GM18517 (cell line): ENCODE measurements around the gene CISTR.
"Not testable (repeated sequence)": the region's sequence is repeated elsewhere in the genome, so short reads cannot be mapped to it uniquely, and the experiment has no call there.

Experiments used
- ATAC-seq: cut with Tn5 transposase; IDR thresholded peaks from one replicate; pipeline ENCODE4 v1.9.1; 2021; ENCODE audit warnings: mild to moderate bottlenecking, moderate library complexity; ENCODE audit not compliant: unreplicated experiment

Gene CISTR

DNA sequence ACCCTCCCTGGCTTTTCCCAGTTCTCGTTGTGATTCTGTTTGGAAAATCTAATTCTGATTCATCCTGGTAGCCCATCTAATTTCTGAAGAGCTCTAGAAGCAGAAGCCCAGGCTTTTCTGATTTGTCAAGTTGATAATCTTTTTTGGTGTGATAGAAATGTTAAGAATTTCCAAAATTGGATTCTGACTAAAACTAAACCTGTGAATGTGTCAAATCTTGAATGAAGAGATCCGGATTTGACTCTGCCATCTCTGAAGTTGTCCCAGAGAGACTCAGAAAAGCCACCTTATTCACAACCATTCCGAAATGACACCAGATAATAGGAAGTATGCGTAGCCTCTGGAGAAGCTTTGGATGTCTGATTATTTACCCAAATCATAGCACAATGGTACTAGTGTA, 12.8 kb upstream of the CISTR start:
- ATAC-seq = no peak

DNA sequence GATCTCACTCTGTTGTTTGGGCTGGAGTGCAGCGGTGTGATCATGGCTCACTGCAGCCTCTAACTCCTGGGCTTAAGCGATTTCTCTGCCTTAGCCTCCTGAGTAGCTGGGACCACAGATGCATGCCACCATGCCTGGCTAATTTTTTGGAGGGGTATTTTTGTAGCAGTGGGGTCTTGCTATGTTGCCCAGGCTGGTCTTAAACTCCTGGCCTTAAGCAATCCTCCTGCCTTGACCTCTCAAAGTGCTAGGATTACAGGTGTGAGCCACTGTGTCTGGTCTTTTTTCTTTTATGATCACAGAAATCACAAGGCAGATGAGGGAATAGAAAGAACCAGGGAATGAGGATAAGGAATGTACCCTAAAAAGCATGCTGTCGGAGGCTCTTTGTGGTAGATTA, 11.0 kb upstream of the CISTR start:
- ATAC-seq = not testable (repeated sequence)

- ATAC-seq = no peak
Measured at GRCh38 chr12:53761306-53761705, 9.5 kb upstream of the CISTR start.

DNA sequence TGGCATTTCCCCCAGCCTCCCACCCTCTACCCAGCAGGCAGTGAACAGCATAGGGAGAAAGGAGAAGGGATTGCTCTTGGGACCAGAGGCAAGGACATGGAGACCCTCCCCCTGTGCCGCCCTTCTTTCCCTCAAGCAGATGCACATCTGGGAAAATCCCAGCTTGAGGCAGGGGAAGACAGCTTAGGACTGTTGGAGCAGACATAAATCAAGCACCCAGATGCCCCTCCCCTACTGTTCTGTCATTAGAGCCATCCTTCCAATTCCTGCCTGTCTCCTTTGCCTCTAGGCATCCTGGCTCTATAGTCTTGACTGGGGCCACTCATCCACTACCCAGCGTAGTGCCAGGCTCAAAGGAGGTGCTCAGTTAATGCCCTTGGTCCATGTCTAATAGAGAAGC, 7.5 kb upstream of the CISTR start:
- no peak for ATAC-seq

DNA sequence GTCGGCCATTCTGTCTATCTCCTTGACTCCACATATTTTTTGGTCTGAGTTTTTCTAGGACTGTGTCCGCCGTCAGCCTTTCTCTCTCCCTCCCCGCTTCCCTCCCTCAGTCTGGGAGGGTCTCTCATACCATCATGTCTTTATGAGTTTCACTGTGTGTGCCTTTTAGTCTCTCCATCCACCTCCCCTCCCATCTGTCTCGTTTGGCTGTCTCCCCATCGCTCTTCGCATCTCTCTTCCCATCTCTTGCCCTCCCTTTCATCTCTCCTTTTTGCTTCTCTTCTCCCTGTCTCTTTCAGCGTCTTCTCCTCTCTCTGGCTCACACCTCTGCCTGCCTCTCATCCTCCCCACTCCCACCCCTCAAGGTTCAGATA, 6.9 kb upstream of the CISTR start:
- no peak for ATAC-seq

GRCh38 chr12:53758081-53758729, 6.4 kb upstream of the CISTR start:
- no peak for ATAC-seq

- peak; percentile 74 for ATAC-seq
Measured at GRCh38 chr12:53757101-53757770, 5.5 kb upstream of the CISTR start.

DNA sequence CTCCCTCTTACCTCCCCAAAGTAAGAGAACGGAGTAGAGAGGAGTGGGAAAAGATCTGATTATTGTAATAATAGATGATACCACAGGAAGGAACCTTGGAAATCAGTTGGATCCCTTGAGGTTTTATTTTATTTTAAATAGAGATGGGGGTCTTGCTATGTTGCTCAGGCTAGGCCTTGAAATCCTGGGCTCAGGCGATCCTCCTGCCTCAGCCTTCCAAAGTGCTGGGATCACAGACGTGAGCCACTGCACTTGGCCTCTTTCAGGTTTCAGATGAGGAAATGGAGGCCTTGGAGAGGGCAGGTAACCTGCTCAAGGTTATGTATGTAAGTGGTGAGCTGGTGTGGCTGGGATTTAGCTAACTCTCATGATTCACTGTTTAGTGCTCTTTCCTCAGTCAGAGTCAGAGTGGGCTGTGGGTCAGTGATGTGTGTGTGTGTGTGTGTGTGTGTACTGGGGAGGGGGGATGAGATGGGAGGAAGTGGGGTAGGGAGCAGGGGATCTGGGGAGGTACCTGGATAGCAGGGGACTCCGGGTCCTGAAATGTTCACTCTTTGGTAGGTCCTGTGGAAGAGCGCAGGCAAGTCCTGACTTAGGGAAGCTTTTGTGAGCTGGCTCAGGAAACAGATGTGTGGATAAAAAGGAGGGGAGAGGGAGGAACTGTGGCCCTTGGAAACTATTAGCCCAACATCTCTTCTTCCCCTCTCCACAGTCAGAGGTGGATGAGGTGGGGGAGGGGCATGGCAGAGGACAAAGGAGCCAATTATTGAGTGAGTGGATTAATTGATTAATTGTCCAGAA, 4.7 kb upstream of the CISTR start:
- ATAC-seq = no peak

DNA sequence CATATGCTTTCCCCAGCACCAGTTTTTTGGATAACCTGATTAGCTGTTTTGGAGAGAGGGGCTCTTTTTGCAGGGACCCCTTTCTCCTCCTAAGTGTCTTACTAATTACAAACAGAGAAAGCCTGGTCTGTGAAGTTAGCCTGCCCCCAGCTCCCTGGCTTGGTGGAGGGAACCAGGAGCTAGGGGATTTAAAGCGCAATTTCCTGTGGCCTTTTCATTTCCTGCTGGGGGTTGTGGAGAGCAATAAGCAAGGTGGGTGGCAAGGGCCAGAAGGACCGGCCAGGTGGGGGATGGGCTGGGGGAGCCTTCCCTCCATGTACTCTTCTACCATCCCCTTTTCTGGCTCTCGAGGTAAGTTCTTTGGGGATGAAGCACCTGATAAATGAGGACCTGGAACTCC, 4.1 kb upstream of the CISTR start:
- no peak for ATAC-seq

DNA sequence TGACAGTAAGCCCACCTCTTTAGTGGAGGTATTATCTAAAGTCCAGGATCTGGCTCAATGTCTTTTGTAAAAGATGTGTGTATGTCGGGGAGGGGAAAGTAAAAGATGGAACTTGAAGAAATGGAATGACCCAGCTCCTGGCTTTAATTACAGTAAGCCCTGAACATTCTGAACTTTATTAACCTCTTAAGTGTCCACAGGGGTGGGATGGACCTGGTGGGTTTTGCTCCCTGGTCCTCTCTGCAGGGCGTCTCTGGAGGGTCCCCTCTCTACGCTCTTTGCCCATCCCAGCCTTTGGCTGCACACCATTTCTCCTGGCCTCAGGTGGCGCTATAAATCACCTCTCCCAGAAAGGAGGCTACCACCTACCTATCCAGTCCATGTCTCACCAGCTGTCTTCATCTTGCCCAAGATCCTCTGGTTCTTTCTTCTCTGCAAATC, 3.7 kb upstream of the CISTR start:
- no peak for ATAC-seq

- no peak for ATAC-seq
Measured at GRCh38 chr12:53754633-53755264, 3.0 kb upstream of the CISTR start.

DNA sequence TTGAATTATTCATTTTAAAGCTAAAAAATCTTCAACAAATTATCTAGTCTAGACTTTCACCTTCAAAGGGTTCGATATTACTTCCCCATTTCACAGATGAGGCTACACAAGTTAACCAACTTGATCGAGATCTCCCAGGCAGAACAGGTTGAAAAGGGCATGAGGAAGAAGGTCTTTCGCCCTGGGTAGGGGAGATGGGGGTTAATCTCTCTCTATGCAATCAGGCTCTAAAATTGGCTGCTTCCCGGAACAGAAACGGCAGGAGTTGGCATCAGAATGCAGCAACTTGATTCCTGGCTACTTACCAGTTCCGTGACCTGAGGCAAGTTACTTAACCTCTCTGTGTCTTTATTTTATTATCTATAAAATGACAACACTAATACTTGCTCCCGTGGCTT, 2.4 kb upstream of the CISTR start:
- no peak for ATAC-seq

- no peak for ATAC-seq
Measured at GRCh38 chr12:53752621-53753020, 842 bp upstream of the CISTR start.

- no peak for ATAC-seq
Measured at GRCh38 chr12:53752192-53752601, 418 bp upstream of the CISTR start.

GRCh38 chr12:53750812-53751335, 905 bp downstream of the CISTR start:
- no peak for ATAC-seq

DNA sequence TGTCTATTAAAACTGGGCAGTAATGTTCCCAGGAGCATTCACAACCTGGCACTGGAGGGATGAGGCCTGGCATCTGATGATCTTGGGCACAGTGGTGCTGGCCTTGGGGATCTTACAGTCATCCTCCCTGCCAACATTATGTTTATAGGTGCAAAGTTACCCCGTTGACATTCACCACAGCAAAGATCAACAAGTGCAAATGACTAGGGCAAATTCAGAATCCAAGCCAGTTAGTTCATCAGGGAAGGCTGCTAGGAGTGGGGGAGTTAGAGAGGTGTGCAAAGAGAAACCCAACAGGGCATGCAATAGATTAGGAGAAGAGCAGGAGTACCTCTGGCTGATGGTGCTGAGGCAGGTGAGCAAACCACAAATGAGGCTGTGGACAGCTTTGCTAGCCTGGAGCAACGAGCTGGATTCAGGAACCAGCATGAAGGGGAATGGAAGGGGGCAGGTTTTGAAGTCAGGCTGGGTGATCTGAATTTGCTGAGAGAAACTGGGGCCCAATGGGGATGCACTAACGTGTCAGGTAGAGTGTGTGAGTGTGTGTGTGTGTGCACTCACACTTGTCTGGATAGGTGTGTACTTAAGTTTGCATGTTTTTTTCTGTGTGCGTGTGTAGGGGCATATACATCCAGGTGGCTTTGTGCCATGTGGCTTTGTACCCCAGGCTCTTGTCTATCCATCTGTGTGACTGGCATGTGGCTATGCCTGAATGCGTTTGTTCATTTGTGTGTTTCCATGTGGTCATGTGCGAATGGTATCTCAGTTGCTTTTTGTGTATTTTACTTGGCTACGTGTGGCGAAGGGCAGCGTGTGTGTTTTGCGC, 1.6 kb downstream of the CISTR start:
- no peak for ATAC-seq

- no peak for ATAC-seq
Measured at GRCh38 chr12:53748072-53748840, 3.5 kb downstream of the CISTR start.

GRCh38 chr12:53747095-53747494, 4.7 kb downstream of the CISTR start:
- no peak for ATAC-seq

GRCh38 chr12:53746592-53747092, 5.1 kb downstream of the CISTR start:
- ATAC-seq = no peak
